Panc1 (cell line): Measurements from ENCODE around the gene NUDT22. TPM values are rescaled to one million over a fixed set of nuclear protein-coding genes. Genes with fewer than 3 reads are reported as not detected.

Experiments
- ATAC-seq: fragments of 200-7000 bp; cut with Tn5 transposase; 2 replicates; pipeline ENCODE4 v1.9.1; 2020; ENCODE audit warnings: mild to moderate bottlenecking, moderate library complexity
- BruUV-seq: library from RNA; stranded (reverse); fragments of 400-500 nt; replicated peaks from 2 replicates; lab custom pipeline; 2021; lab: Mats Ljungman, UMichigan
- CTCF ChIA-PET: fragments of 300-600 bp; sonication (Branson Sonifier 250); formaldehyde crosslinking; loops from one replicate; lab custom pipeline; 2022; ENCODE audit warnings: antibody characterized with exemption; lab: Charles Lee
- POLR2A ChIA-PET: fragments of 300-600 bp; sonication (Branson Sonifier 250); formaldehyde crosslinking; loops from one replicate; lab custom pipeline; 2022; ENCODE audit warnings: antibody characterized with exemption; lab: Charles Lee
- DNase-seq: peaks from one replicate; pipeline ENCODE4 v3.0.0-alpha.2; 2010; ENCODE audit warnings: low read depth, low spot score
- H3K27ac ChIP-seq: 2 replicates; pipeline ENCODE4 v1.5.1; 2011; ENCODE audit warnings: mild to moderate bottlenecking, low read length, inconsistent platforms
- H3K27me3 ChIP-seq: fragments of 200-500 bp; sonication (Bioruptor generic); 2 replicates; pipeline ENCODE4 v1.6.0; 2014; ENCODE audit warnings: low read length, inconsistent platforms; ENCODE audit not compliant: control insufficient read depth, insufficient read depth
- H3K36me3 ChIP-seq: fragments of 200-500 bp; sonication (Bioruptor generic); 2 replicates; pipeline ENCODE4 v1.5.1; 2014; ENCODE audit warnings: inconsistent platforms, mild to moderate bottlenecking, low read length, moderate library complexity; ENCODE audit not compliant: control insufficient read depth, insufficient read depth
- H3K4me1 ChIP-seq: 2 replicates; pipeline ENCODE4 v1.5.1; 2011; ENCODE audit warnings: inconsistent platforms, mild to moderate bottlenecking, low read length, moderate library complexity; ENCODE audit not compliant: control insufficient read depth, insufficient read depth
- H3K4me3 ChIP-seq, 2 experiments: 2 replicates each; pipeline ENCODE4 v1.5.1; 2011 to 2012; ENCODE audit warnings: low read depth in 2 of 2, low read length in 2 of 2, mild to moderate bottlenecking in 2 of 2, inconsistent platforms in 1 of 2, moderate library complexity in 1 of 2
- H3K9me3 ChIP-seq: fragments of 200-500 bp; sonication (Bioruptor generic); 2 replicates; pipeline ENCODE4 v1.5.1; 2014; ENCODE audit warnings: low read depth, mild to moderate bottlenecking, inconsistent platforms, low read length, moderate library complexity; ENCODE audit not compliant: control insufficient read depth, insufficient read depth
- POLR2AphosphoS5 ChIP-seq: IDR thresholded peaks from 2 replicates; pipeline ENCODE4 v1.6.1; 2012; ENCODE audit warnings: mild to moderate bottlenecking, low read depth, low read length, moderate library complexity
- SIN3A ChIP-seq: IDR thresholded peaks from 2 replicates; pipeline ENCODE4 v1.6.1; 2012; ENCODE audit warnings: low read depth, mild to moderate bottlenecking, low read length, moderate library complexity, borderline replicate concordance; ENCODE audit not compliant: insufficient read depth
- TCF7L2 ChIP-seq: IDR thresholded peaks from 2 replicates; pipeline ENCODE4 v1.6.1; 2011; ENCODE audit warnings: mild to moderate bottlenecking, low read depth, low read length, inconsistent platforms
- in situ Hi-C: cut with HindIII; loops from 2 replicates; pipeline ENCODE4 v1.10.0; 2016; ENCODE audit warnings: low sequenced_read_pairs, low pct_unique_long_range_greater_than_20kb
- intact Hi-C: fragments of 100-400 bp; cut with micrococcal nuclease; formaldehyde crosslinking; loops from one replicate; pipeline ENCODE4 v1.10.0; 2022; ENCODE audit not compliant: unreplicated experiment
- total RNA-seq: library from RNA; stranded (reverse); gene quantifications from one replicate; pipeline ENCODE4 v1.2.1, GENCODE V29; 2021; ENCODE audit not compliant: unreplicated experiment
- TF ChIP-seq, protein P1 (sequence below): fragments of 450-650 bp; IDR thresholded peaks from 2 replicates; pipeline ENCODE4 v1.5.1; 2017; ENCODE audit warnings: mild to moderate bottlenecking
- TF ChIP-seq, protein P2 (sequence below), 2 experiments: IDR thresholded peaks; 2 replicates each; pipeline ENCODE4 v1.6.1; 2011 to 2012; ENCODE audit warnings: low read depth in 2 of 2, control low read depth in 1 of 2, low read length in 1 of 2, mild to moderate bottlenecking in 1 of 2, moderate library complexity in 1 of 2; ENCODE audit not compliant: insufficient read depth in 1 of 2

The NUDT22 gene
- total RNA-seq, 1 experiment from 2014 or later: 98.8 TPM

DNA sequence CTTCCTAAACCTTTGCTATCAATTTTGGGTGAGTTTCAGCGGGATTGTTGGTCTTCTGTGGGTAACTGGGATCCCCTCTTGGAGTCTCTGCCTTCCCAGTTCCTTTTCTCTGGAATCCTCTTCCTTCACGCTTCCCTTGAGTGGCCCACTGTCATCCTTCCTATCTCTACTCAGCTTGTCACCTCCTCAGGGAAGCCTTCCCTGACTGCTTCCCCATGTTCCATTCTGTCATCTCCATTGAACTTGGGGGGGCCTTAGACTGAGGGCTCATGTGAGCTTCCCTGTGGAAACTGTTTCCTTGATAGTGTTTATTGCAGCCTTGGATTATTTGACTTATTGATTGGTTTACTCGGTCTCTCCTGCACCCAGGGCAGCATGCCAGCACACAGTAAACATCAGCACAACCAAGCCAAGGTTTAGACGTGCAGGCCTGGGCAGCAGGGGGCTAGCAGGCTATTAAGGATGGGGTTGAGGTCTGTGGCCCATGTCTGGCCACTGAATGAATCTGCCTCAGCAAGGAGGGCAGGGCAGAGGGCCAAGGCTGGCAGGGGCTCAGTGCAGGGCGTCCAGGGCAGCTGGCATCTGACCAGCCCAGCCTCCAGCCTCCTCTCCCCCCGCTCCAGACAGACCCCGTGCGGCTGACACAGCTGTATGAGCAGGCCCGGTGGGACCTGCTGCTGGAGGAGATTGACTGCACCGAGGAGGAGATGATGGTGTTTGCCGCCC lies 7.3 kb upstream of the NUDT22 start:
- CTCF ChIA-PET: no interaction called here
- ATAC-seq: no peak
- POLR2A ChIA-PET: no interaction called here
- TF ChIP-seq, protein P1, sequence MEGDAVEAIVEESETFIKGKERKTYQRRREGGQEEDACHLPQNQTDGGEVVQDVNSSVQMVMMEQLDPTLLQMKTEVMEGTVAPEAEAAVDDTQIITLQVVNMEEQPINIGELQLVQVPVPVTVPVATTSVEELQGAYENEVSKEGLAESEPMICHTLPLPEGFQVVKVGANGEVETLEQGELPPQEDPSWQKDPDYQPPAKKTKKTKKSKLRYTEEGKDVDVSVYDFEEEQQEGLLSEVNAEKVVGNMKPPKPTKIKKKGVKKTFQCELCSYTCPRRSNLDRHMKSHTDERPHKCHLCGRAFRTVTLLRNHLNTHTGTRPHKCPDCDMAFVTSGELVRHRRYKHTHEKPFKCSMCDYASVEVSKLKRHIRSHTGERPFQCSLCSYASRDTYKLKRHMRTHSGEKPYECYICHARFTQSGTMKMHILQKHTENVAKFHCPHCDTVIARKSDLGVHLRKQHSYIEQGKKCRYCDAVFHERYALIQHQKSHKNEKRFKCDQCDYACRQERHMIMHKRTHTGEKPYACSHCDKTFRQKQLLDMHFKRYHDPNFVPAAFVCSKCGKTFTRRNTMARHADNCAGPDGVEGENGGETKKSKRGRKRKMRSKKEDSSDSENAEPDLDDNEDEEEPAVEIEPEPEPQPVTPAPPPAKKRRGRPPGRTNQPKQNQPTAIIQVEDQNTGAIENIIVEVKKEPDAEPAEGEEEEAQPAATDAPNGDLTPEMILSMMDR: no peak
- TF ChIP-seq POLR2AphosphoS5: no peak
- no peak for TF ChIP-seq TCF7L2
- TF ChIP-seq SIN3A: no peak
- TF ChIP-seq, protein P2, sequence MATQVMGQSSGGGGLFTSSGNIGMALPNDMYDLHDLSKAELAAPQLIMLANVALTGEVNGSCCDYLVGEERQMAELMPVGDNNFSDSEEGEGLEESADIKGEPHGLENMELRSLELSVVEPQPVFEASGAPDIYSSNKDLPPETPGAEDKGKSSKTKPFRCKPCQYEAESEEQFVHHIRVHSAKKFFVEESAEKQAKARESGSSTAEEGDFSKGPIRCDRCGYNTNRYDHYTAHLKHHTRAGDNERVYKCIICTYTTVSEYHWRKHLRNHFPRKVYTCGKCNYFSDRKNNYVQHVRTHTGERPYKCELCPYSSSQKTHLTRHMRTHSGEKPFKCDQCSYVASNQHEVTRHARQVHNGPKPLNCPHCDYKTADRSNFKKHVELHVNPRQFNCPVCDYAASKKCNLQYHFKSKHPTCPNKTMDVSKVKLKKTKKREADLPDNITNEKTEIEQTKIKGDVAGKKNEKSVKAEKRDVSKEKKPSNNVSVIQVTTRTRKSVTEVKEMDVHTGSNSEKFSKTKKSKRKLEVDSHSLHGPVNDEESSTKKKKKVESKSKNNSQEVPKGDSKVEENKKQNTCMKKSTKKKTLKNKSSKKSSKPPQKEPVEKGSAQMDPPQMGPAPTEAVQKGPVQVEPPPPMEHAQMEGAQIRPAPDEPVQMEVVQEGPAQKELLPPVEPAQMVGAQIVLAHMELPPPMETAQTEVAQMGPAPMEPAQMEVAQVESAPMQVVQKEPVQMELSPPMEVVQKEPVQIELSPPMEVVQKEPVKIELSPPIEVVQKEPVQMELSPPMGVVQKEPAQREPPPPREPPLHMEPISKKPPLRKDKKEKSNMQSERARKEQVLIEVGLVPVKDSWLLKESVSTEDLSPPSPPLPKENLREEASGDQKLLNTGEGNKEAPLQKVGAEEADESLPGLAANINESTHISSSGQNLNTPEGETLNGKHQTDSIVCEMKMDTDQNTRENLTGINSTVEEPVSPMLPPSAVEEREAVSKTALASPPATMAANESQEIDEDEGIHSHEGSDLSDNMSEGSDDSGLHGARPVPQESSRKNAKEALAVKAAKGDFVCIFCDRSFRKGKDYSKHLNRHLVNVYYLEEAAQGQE (IDR thresholded peaks at IDR 0.05; ENCODE audit: insufficient read depth in 1 of 2, low read depth in 2 of 2, low read length in 1 of 2): no peak
- Histone ChIP-seq H3K27ac (no peak overlapping the region), H3K4me3 (no peak overlapping the region), H3K36me3 (no peaks in the 10 kb centered on the region; the same call in 1 of the 2 replicates), H3K27me3 (no peaks in the 10 kb centered on the region), H3K9me3 (no peaks in the 10 kb centered on the region), H3K4me1 (no peaks in the 10 kb centered on the region)
- BruUV-seq: no TSS peak
- intact Hi-C loops: no loop called here
- in situ Hi-C loops: no loop called here
- no peak for DNase-seq

DNA sequence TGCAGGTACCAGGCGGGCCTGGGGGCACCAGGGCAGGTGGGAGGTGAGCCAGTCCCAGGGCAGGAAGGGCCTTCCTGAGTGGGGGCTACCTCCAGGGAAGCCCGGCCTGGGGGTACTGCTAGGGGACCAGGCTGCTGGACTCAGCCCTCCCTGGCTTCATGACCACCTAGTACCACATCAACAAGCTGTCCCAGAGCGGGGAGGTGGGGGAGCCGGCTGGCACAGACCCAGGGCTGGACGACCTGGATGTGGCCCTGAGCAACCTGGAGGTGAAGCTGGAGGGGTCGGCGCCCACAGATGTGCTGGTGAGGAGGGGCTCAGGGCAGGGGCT lies 6.8 kb upstream of the NUDT22 start:
- Histone ChIP-seq H3K36me3 (no peaks in the 10 kb centered on the region; the same call in 1 of the 2 replicates), H3K9me3 (no peaks in the 10 kb centered on the region), H3K27ac (no peak overlapping the region), H3K27me3 (no peaks in the 10 kb centered on the region), H3K4me1 (no peaks in the 10 kb centered on the region), H3K4me3 (no peak overlapping the region)
- ChIA-PET POLR2A (no interaction called here), CTCF (interaction anchor here (0.7 kb wide), 1 partner anchor 82 kb away, joined by 4 read pairs; no protein-coding TSS in a partner anchor)
- TF ChIP-seq, protein P1: no peak
- TF ChIP-seq, protein P2 (IDR thresholded peaks at IDR 0.05; ENCODE audit: insufficient read depth in 1 of 2, low read depth in 2 of 2, low read length in 1 of 2): no peak
- no peak for TF ChIP-seq POLR2AphosphoS5
- no peak for TF ChIP-seq TCF7L2
- TF ChIP-seq SIN3A: no peak
- DNase-seq: no peak
- in situ Hi-C loops: no loop called here
- no TSS peak for BruUV-seq
- intact Hi-C loops: no loop called here
- ATAC-seq: no peak
